ENCODE results near the gene ROR2.

ROR2 gene

GRCh38 chr9:91775708-91776028 lies 174.4 kb downstream of the ROR2 start:
- DNase-seq (ENCODE audit: low spot score): no peak
- no peak overlapping the region for H2BK12ac ChIP-seq (ENCODE audit: low read length)

GRCh38 chr9:91775011-91775707 lies 174.9 kb downstream of the ROR2 start:
- H4K8ac ChIP-seq (ENCODE audit: low read depth, low read length): no peak overlapping the region
- DNase-seq (ENCODE audit: low spot score): peak; percentile 69
- no peak overlapping the region for H2BK12ac ChIP-seq (ENCODE audit: low read length)
- peak overlapping the region; percentile 17 for H3K18ac ChIP-seq (ENCODE audit: low read length)
- no peak overlapping the region for H2AK5ac ChIP-seq (ENCODE audit: low read depth, low read length)
- H3K4ac ChIP-seq (ENCODE audit: low read length): no peak overlapping the region
- WGBS, 2 donors (ENCODE audit: extremely low coverage in 2 of 2, insufficient read length in 2 of 2, insufficient replicate concordance in 1 of 2): no CpG with 5 or more reads among the region's 9 CpGs
- no peak overlapping the region for H3K4me3 ChIP-seq (ENCODE audit: low read length in 2 of 2)
- H2AFZ ChIP-seq (ENCODE audit: low read length): no peak overlapping the region
- H3K4me1 ChIP-seq (ENCODE audit: control insufficient read depth in 2 of 2, insufficient read depth in 1 of 2, low read depth in 1 of 2, low read length in 2 of 2): peaks cover 4 to 10% of the 10 kb centered on the region in 2 donors
- no peak overlapping the region for H2BK15ac ChIP-seq (ENCODE audit: low read length)
- no peaks in the 10 kb centered on the region for H3K9me3 ChIP-seq (replicated peaks in 1 of 2; ENCODE audit: control insufficient read depth in 2 of 2, insufficient read depth in 1 of 2, low read depth in 1 of 2, low read length in 2 of 2)
- H3K27me3 ChIP-seq (ENCODE audit: control insufficient read depth in 3 of 3, insufficient read depth in 3 of 3, low read depth in 1 of 3, low read length in 3 of 3): no peaks in the 10 kb centered on the region
- H3K27ac ChIP-seq (replicated peaks; ENCODE audit: low read length): no peak overlapping the region
- peaks cover 2% of the 10 kb centered on the region for H3K79me1 ChIP-seq (ENCODE audit: low read depth, low read length)
- H3K4me2 ChIP-seq (ENCODE audit: insufficient read depth, low read length, poor library complexity, severe bottlenecking): no peak overlapping the region
- H2BK5ac ChIP-seq (ENCODE audit: low read length): no peak overlapping the region
- H2BK120ac ChIP-seq (ENCODE audit: low read depth, low read length): no peak overlapping the region
- peak overlapping the region; percentile 16 for H3K23ac ChIP-seq (ENCODE audit: low read depth, low read length, poor library complexity)
- peak overlapping the region; percentile 26 for H3K9ac ChIP-seq (ENCODE audit: low read depth, low read length, poor library complexity)
- peaks cover 0 to 12% of the 10 kb centered on the region in 2 donors for H3K36me3 ChIP-seq (replicated peaks in 1 of 2; ENCODE audit: control insufficient read depth in 2 of 2, insufficient read depth in 2 of 2, low read length in 2 of 2)
- no peak overlapping the region for H3K14ac ChIP-seq (ENCODE audit: low read length)
- no peak overlapping the region for H4K91ac ChIP-seq (ENCODE audit: low read depth, low read length, poor library complexity)

More at GRCh38 chr9:91775708-91776028, 174.4 kb downstream of the ROR2 start:
- Histone ChIP-seq H3K79me1 (ENCODE audit: low read depth, low read length) (peaks cover 2% of the 10 kb centered on the region), H3K23ac (ENCODE audit: low read depth, low read length, poor library complexity) (no peak overlapping the region), H3K9me3 (replicated peaks in 1 of 2; ENCODE audit: control insufficient read depth in 2 of 2, insufficient read depth in 1 of 2, low read depth in 1 of 2, low read length in 2 of 2) (no peaks in the 10 kb centered on the region), H4K8ac (ENCODE audit: low read depth, low read length) (no peak overlapping the region), H2AFZ (ENCODE audit: low read length) (no peak overlapping the region), H3K18ac (ENCODE audit: low read length) (no peak overlapping the region), H3K4me1 (ENCODE audit: control insufficient read depth in 2 of 2, insufficient read depth in 1 of 2, low read depth in 1 of 2, low read length in 2 of 2) (peaks cover 4 to 10% of the 10 kb centered on the region in 2 donors), H2AK5ac (ENCODE audit: low read depth, low read length) (no peak overlapping the region), H4K91ac (ENCODE audit: low read depth, low read length, poor library complexity) (no peak overlapping the region), H2BK120ac (ENCODE audit: low read depth, low read length) (no peak overlapping the region), H3K4me2 (ENCODE audit: insufficient read depth, low read length, poor library complexity, severe bottlenecking) (no peak overlapping the region), H3K36me3 (replicated peaks in 1 of 2; ENCODE audit: control insufficient read depth in 2 of 2, insufficient read depth in 2 of 2, low read length in 2 of 2) (peaks cover 0 to 12% of the 10 kb centered on the region in 2 donors), H3K27ac (replicated peaks; ENCODE audit: low read length) (no peak overlapping the region), H3K4me3 (ENCODE audit: low read length in 2 of 2) (no peak overlapping the region), H2BK5ac (ENCODE audit: low read length) (no peak overlapping the region), H3K14ac (ENCODE audit: low read length) (no peak overlapping the region), H3K4ac (ENCODE audit: low read length) (no peak overlapping the region), H3K27me3 (ENCODE audit: control insufficient read depth in 3 of 3, insufficient read depth in 3 of 3, low read depth in 1 of 3, low read length in 3 of 3) (no peaks in the 10 kb centered on the region), H2BK15ac (ENCODE audit: low read length) (no peak overlapping the region), H3K9ac (ENCODE audit: low read depth, low read length, poor library complexity) (no peak overlapping the region)
- WGBS, 2 donors (ENCODE audit: extremely low coverage in 2 of 2, insufficient read length in 2 of 2, insufficient replicate concordance in 1 of 2): no CpG with 5 or more reads among the region's 4 CpGs

GRCh38 chr9:91773156-91773555 lies 176.9 kb downstream of the ROR2 start:
- DNase-seq (ENCODE audit: low spot score): no peak
- H2AFZ ChIP-seq (ENCODE audit: low read length): no peak overlapping the region
- no CpG with 5 or more reads among the region's 14 CpGs for WGBS, 2 donors (ENCODE audit: extremely low coverage in 2 of 2, insufficient read length in 2 of 2, insufficient replicate concordance in 1 of 2)

GRCh38 chr9:91771864-91772263 lies 178.2 kb downstream of the ROR2 start:
- H3K27ac ChIP-seq (replicated peaks; ENCODE audit: low read length): no peak overlapping the region

More at GRCh38 chr9:91773156-91773555, 176.9 kb downstream of the ROR2 start:
- Histone ChIP-seq H3K27me3 (ENCODE audit: control insufficient read depth in 3 of 3, insufficient read depth in 3 of 3, low read depth in 1 of 3, low read length in 3 of 3) (no peaks in the 10 kb centered on the region), H3K27ac (replicated peaks; ENCODE audit: low read length) (no peak overlapping the region), H2BK15ac (ENCODE audit: low read length) (no peak overlapping the region), H3K4me3 (ENCODE audit: low read length in 2 of 2) (no peak overlapping the region), H3K4me2 (ENCODE audit: insufficient read depth, low read length, poor library complexity, severe bottlenecking) (no peak overlapping the region), H2AK5ac (ENCODE audit: low read depth, low read length) (no peak overlapping the region), H2BK12ac (ENCODE audit: low read length) (no peak overlapping the region), H3K4me1 (ENCODE audit: control insufficient read depth in 2 of 2, insufficient read depth in 1 of 2, low read depth in 1 of 2, low read length in 2 of 2) (peaks cover 4 to 10% of the 10 kb centered on the region in 2 donors), H2BK5ac (ENCODE audit: low read length) (no peak overlapping the region), H3K79me1 (ENCODE audit: low read depth, low read length) (peaks cover 3% of the 10 kb centered on the region), H3K23ac (ENCODE audit: low read depth, low read length, poor library complexity) (no peak overlapping the region), H3K36me3 (replicated peaks in 1 of 2; ENCODE audit: control insufficient read depth in 2 of 2, insufficient read depth in 2 of 2, low read length in 2 of 2) (peaks cover 0 to 14% of the 10 kb centered on the region in 2 donors), H2BK120ac (ENCODE audit: low read depth, low read length) (no peak overlapping the region), H3K9ac (ENCODE audit: low read depth, low read length, poor library complexity) (no peak overlapping the region), H3K18ac (ENCODE audit: low read length) (no peak overlapping the region), H3K14ac (ENCODE audit: low read length) (no peak overlapping the region), H4K91ac (ENCODE audit: low read depth, low read length, poor library complexity) (no peak overlapping the region), H4K8ac (ENCODE audit: low read depth, low read length) (no peak overlapping the region), H3K9me3 (replicated peaks in 1 of 2; ENCODE audit: control insufficient read depth in 2 of 2, insufficient read depth in 1 of 2, low read depth in 1 of 2, low read length in 2 of 2) (no peaks in the 10 kb centered on the region), H3K4ac (ENCODE audit: low read length) (no peak overlapping the region)

More at GRCh38 chr9:91771864-91772263, 178.2 kb downstream of the ROR2 start:
- no peak for DNase-seq (ENCODE audit: low spot score)
- no CpG with 5 or more reads among the region's 4 CpGs for WGBS, 2 donors (ENCODE audit: extremely low coverage in 2 of 2, insufficient read length in 2 of 2, insufficient replicate concordance in 1 of 2)
- Histone ChIP-seq H3K4ac (ENCODE audit: low read length) (no peak overlapping the region), H2BK12ac (ENCODE audit: low read length) (no peak overlapping the region), H2BK5ac (ENCODE audit: low read length) (no peak overlapping the region), H4K91ac (ENCODE audit: low read depth, low read length, poor library complexity) (no peak overlapping the region), H3K18ac (ENCODE audit: low read length) (no peak overlapping the region), H4K8ac (ENCODE audit: low read depth, low read length) (no peak overlapping the region), H2AFZ (ENCODE audit: low read length) (no peak overlapping the region), H3K27me3 (ENCODE audit: control insufficient read depth in 3 of 3, insufficient read depth in 3 of 3, low read depth in 1 of 3, low read length in 3 of 3) (no peaks in the 10 kb centered on the region), H3K9ac (ENCODE audit: low read depth, low read length, poor library complexity) (no peak overlapping the region), H3K4me2 (ENCODE audit: insufficient read depth, low read length, poor library complexity, severe bottlenecking) (no peak overlapping the region), H3K4me3 (ENCODE audit: low read length in 2 of 2) (no peak overlapping the region), H3K9me3 (replicated peaks in 1 of 2; ENCODE audit: control insufficient read depth in 2 of 2, insufficient read depth in 1 of 2, low read depth in 1 of 2, low read length in 2 of 2) (no peaks in the 10 kb centered on the region), H3K36me3 (replicated peaks in 1 of 2; ENCODE audit: control insufficient read depth in 2 of 2, insufficient read depth in 2 of 2, low read length in 2 of 2) (peaks cover 0 to 20% of the 10 kb centered on the region in 2 donors), H3K23ac (ENCODE audit: low read depth, low read length, poor library complexity) (no peak overlapping the region), H3K14ac (ENCODE audit: low read length) (no peak overlapping the region), H2BK120ac (ENCODE audit: low read depth, low read length) (no peak overlapping the region), H2BK15ac (ENCODE audit: low read length) (no peak overlapping the region), H2AK5ac (ENCODE audit: low read depth, low read length) (no peak overlapping the region), H3K4me1 (ENCODE audit: control insufficient read depth in 2 of 2, insufficient read depth in 1 of 2, low read depth in 1 of 2, low read length in 2 of 2) (peaks cover 4 to 10% of the 10 kb centered on the region in 2 donors), H3K79me1 (ENCODE audit: low read depth, low read length) (peaks cover 1% of the 10 kb centered on the region)
